IMR-90 (cell line): ENCODE results near the gene MAGEA12. TPM values are rescaled to one million over a fixed set of nuclear protein-coding genes. Genes with fewer than 3 reads are reported as not detected.

Experiments used
- ATAC-seq: fragments of 200-7000 bp; cut with Tn5 transposase; 2 replicates; pipeline ENCODE4 v1.9.1; 2020; ENCODE audit warnings: low read depth, mild to moderate bottlenecking, moderate library complexity
- BruUV-seq: library from RNA; stranded (reverse); fragments of 400-500 nt; replicated peaks from 2 replicates; lab custom pipeline; 2021; lab: Mats Ljungman, UMichigan
- CTCF ChIA-PET: fragments of 300-600 bp; formaldehyde crosslinking; extraction: SDS; loops from one replicate; lab custom pipeline; 2021; ENCODE audit warnings: antibody characterized with exemption; lab: Yijun Ruan, JAX
- POLR2A ChIA-PET: fragments of 300-600 bp; sonication (Branson Sonifier 250); formaldehyde crosslinking; loops from one replicate; lab custom pipeline; 2022; ENCODE audit warnings: antibody characterized with exemption; ENCODE audit not compliant: unreplicated experiment; lab: Charles Lee
- DNase-seq: peaks from one replicate; pipeline ENCODE4 v3.0.0; 2013
- H2AFZ ChIP-seq: replicated peaks from 2 replicates; pipeline ENCODE3; 2013; ENCODE audit warnings: low read length, mild to moderate bottlenecking; ENCODE audit not compliant: poor library complexity
- H2AK5ac ChIP-seq: 2 replicates; pipeline ENCODE4 v1.6.1; 2013; ENCODE audit warnings: low read depth, low read length, inconsistent platforms
- H2AK9ac ChIP-seq: replicated peaks from 2 replicates; pipeline ENCODE3; 2013; ENCODE audit warnings: mild to moderate bottlenecking, low read depth, low read length, moderate library complexity; ENCODE audit not compliant: poor library complexity
- H2BK120ac ChIP-seq: 2 replicates; pipeline ENCODE4 v1.6.1; 2013; ENCODE audit warnings: low read depth, low read length, inconsistent platforms
- H2BK15ac ChIP-seq: 3 replicates; pipeline ENCODE4 v1.6.1; 2013; ENCODE audit warnings: low read depth, low read length, inconsistent platforms
- H2BK20ac ChIP-seq: 2 replicates; pipeline ENCODE4 v1.6.1; 2013; ENCODE audit warnings: low read depth, mild to moderate bottlenecking, inconsistent platforms, low read length, moderate library complexity
- H2BK5ac ChIP-seq: 2 replicates; pipeline ENCODE4 v1.6.1; 2013; ENCODE audit warnings: mild to moderate bottlenecking, low read depth, low read length, inconsistent platforms; ENCODE audit not compliant: poor library complexity, severe bottlenecking
- H3K14ac ChIP-seq: replicated peaks from 2 replicates; pipeline ENCODE4 v1.6.1; 2013; ENCODE audit warnings: low read depth, low read length, inconsistent platforms
- H3K18ac ChIP-seq: 2 replicates; pipeline ENCODE4 v1.6.1; 2013; ENCODE audit warnings: low read depth, low read length, control low read depth
- H3K23ac ChIP-seq: 2 replicates; pipeline ENCODE4 v1.6.1; 2013; ENCODE audit warnings: low read depth, low read length, inconsistent platforms
- H3K27ac ChIP-seq: 2 replicates; pipeline ENCODE4 v1.5.1; 2013; ENCODE audit warnings: mild to moderate bottlenecking, control low read depth, low read length; ENCODE audit not compliant: insufficient read depth
- H3K27me3 ChIP-seq: 2 replicates; pipeline ENCODE4 v1.6.1; 2013; ENCODE audit warnings: low read length; ENCODE audit not compliant: control insufficient read depth, insufficient read depth
- H3K36me3 ChIP-seq: 2 replicates; pipeline ENCODE4 v1.6.1; 2013; ENCODE audit warnings: low read length, mixed read lengths; ENCODE audit not compliant: control insufficient read depth, insufficient read depth
- H3K4ac ChIP-seq: 2 replicates; pipeline ENCODE4 v1.6.1; 2013; ENCODE audit warnings: low read depth, low read length, inconsistent platforms
- H3K4me1 ChIP-seq: 2 replicates; pipeline ENCODE4 v1.6.1; 2013; ENCODE audit warnings: low read length, mixed read lengths; ENCODE audit not compliant: control insufficient read depth, insufficient read depth
- H3K4me2 ChIP-seq: 2 replicates; pipeline ENCODE4 v1.6.1; 2013; ENCODE audit warnings: low read depth, mild to moderate bottlenecking, control low read depth, low read length, moderate library complexity
- H3K4me3 ChIP-seq: 2 replicates; pipeline ENCODE4 v1.5.1; 2013; ENCODE audit warnings: low read depth, mild to moderate bottlenecking, control low read depth, low read length, moderate library complexity; ENCODE audit not compliant: insufficient read depth
- H3K56ac ChIP-seq: 2 replicates; pipeline ENCODE4 v1.6.1; 2013; ENCODE audit warnings: low read length, inconsistent platforms; ENCODE audit not compliant: insufficient read depth; ENCODE audit errors: extremely low read depth
- H3K79me1 ChIP-seq, 2 experiments: 2 replicates each; pipeline ENCODE4 v1.6.1; 2013; ENCODE audit warnings: low read length in 2 of 2, inconsistent platforms in 1 of 2, low read depth in 1 of 2
- H3K9ac ChIP-seq: 2 replicates; pipeline ENCODE4 v1.6.1; 2013; ENCODE audit warnings: low read depth, low read length, control low read depth
- H3K9me1 ChIP-seq: 2 replicates; pipeline ENCODE4 v1.6.1; 2013; ENCODE audit warnings: low read length, inconsistent platforms; ENCODE audit not compliant: insufficient read depth
- H3K9me3 ChIP-seq: 2 replicates; pipeline ENCODE4 v1.6.1; 2013; ENCODE audit warnings: low read length; ENCODE audit not compliant: control insufficient read depth, insufficient read depth
- H4K20me1 ChIP-seq: 2 replicates; pipeline ENCODE4 v1.6.1; 2013; ENCODE audit warnings: low read length, inconsistent platforms; ENCODE audit not compliant: insufficient read depth
- H4K5ac ChIP-seq: 2 replicates; pipeline ENCODE4 v1.6.1; 2013; ENCODE audit warnings: mild to moderate bottlenecking, low read depth, low read length, control low read depth
- H4K8ac ChIP-seq, 2 experiments: 2 replicates each; pipeline ENCODE4 v1.6.1; 2013; ENCODE audit warnings: low read depth in 2 of 2, low read length in 2 of 2, control low read depth in 1 of 2, inconsistent platforms in 1 of 2
- H4K91ac ChIP-seq: 2 replicates; pipeline ENCODE4 v1.6.1; 2013; ENCODE audit warnings: low read depth, low read length, inconsistent platforms; ENCODE audit not compliant: insufficient read depth
- BHLHE40 ChIP-seq: fragments of 150-350 bp; IDR thresholded peaks from 2 replicates; pipeline ENCODE4 v1.6.1; 2016; ENCODE audit warnings: mild to moderate bottlenecking, low read depth, low read length
- CEBPB ChIP-seq: IDR thresholded peaks from 2 replicates; pipeline ENCODE4 v1.6.1; 2012; ENCODE audit warnings: low read depth, low read length, improper control_type of control experiment
- CTCF ChIP-seq: conservative IDR thresholded peaks from 2 replicates; pipeline ENCODE4 v1.5.1; 2012; ENCODE audit warnings: mild to moderate bottlenecking, low read depth, low read length, improper control_type of control experiment
- ELK1 ChIP-seq: fragments of 150-350 bp; IDR thresholded peaks from 2 replicates; pipeline ENCODE4 v1.6.1; 2016; ENCODE audit warnings: low read depth, mild to moderate bottlenecking, low read length, moderate library complexity, borderline replicate concordance
- FOS ChIP-seq: fragments of 150-350 bp; IDR thresholded peaks from 2 replicates; pipeline ENCODE4 v1.6.1; 2016; ENCODE audit warnings: low read depth, low read length
- MAFK ChIP-seq: IDR thresholded peaks from 2 replicates; pipeline ENCODE4 v1.6.1; 2012; ENCODE audit warnings: low read depth, low read length, improper control_type of control experiment
- MAZ ChIP-seq: IDR thresholded peaks from 2 replicates; pipeline ENCODE4 v1.6.1; 2012; ENCODE audit warnings: low read depth, mild to moderate bottlenecking, low read length, improper control_type of control experiment, moderate library complexity, borderline replicate concordance
- MXI1 ChIP-seq: IDR thresholded peaks from 2 replicates; pipeline ENCODE4 v1.6.1; 2012; ENCODE audit warnings: low read depth, mild to moderate bottlenecking, low read length, moderate library complexity, borderline replicate concordance
- NFE2L2 ChIP-seq: fragments of 150-350 bp; IDR thresholded peaks from 2 replicates; pipeline ENCODE4 v1.6.1; 2016; ENCODE audit warnings: low read depth, mild to moderate bottlenecking, low read length
- POLR2A ChIP-seq: IDR thresholded peaks from 2 replicates; pipeline ENCODE4 v1.6.1; 2012; ENCODE audit warnings: mild to moderate bottlenecking, low read depth, low read length
- RAD21 ChIP-seq: IDR thresholded peaks from 2 replicates; pipeline ENCODE4 v1.6.1; 2012; ENCODE audit warnings: low read length, improper control_type of control experiment
- RCOR1 ChIP-seq: IDR thresholded peaks from 2 replicates; pipeline ENCODE4 v1.6.1; 2012; ENCODE audit warnings: mild to moderate bottlenecking, low read length, improper control_type of control experiment; ENCODE audit not compliant: insufficient replicate concordance
- SMC3 ChIP-seq: fragments of 150-350 bp; IDR thresholded peaks from 2 replicates; pipeline ENCODE4 v1.6.1; 2016; ENCODE audit warnings: low read depth, mild to moderate bottlenecking, antibody characterized with exemption, low read length, moderate library complexity
- USF2 ChIP-seq: fragments of 150-350 bp; IDR thresholded peaks from 2 replicates; pipeline ENCODE4 v1.6.1; 2017; ENCODE audit warnings: mild to moderate bottlenecking, antibody characterized with exemption, low read length, low read depth
- WGBS, 2 experiments: methylation state at CpG; one replicate each; pipeline versions ENCODE4 v1.1.5 to v1.1.7; 2013; ENCODE audit warnings: missing lambda C conversion rate in 2 of 2; ENCODE audit not compliant: insufficient read length in 1 of 2; ENCODE audit errors: extremely low coverage in 2 of 2; 5-methylcytosine and 5-hydroxymethylcytosine counted together
- dilution Hi-C: fragments of 300-500 bp; cut with HindIII; formaldehyde crosslinking; loops from one replicate; pipeline ENCODE4 v1.14.3; 2018; ENCODE audit warnings: low sequenced_read_pairs; ENCODE audit not compliant: unreplicated experiment
- in situ Hi-C: fragments of 300-500 bp; cut with MboI; formaldehyde crosslinking; loops from 3 replicates; pipeline ENCODE4 v1.14.3; 2019; ENCODE audit warnings: low sequenced_read_pairs, inconsistent platforms, mixed read lengths
- intact Hi-C: fragments of 100-400 bp; cut with micrococcal nuclease; formaldehyde crosslinking; loops from 2 replicates; pipeline ENCODE4 v1.10.0; 2022
- polyA plus RNA-seq, 3 experiments: library from polyadenylated mRNA; depleted of rRNA; stranded (reverse); fragments of >200 nt; gene quantifications; 2 replicates each; pipeline ENCODE4 v1.2.3, GENCODE V29; 2012; ENCODE audit warnings: low replicate concordance in 1 of 3
- total RNA-seq: library from RNA; depleted of rRNA; stranded (reverse); fragments of >200 nt; gene quantifications from 2 replicates; pipeline ENCODE4 v1.2.3, GENCODE V29; 2012

Gene MAGEA12
- total and polyA plus RNA-seq, 2 of the 4 experiments (the other 2 are of a cell fraction) = not detected

- dilution Hi-C loops = no loop called here
- 72% methylated on average over 5 of the region's 12 CpGs; no CpG with 5 or more reads in 1 of the 2 experiments for WGBS, 2 experiments
- no peak overlapping the region for H4K91ac ChIP-seq
These were observed 2.4 kb downstream of the MAGEA12 start for GRCh38 chrX:152735860-152736511.

More at GRCh38 chrX:152735860-152736511, 2.4 kb downstream of the MAGEA12 start:
- no peak overlapping the region for H2AFZ ChIP-seq
- no peaks in the 10 kb centered on the region for H3K79me1 ChIP-seq
- H2AK5ac ChIP-seq = no peak overlapping the region
- in situ Hi-C loops = no loop called here
- H3K23ac ChIP-seq = no peak overlapping the region
- H3K4me3 ChIP-seq = no peak overlapping the region
- H3K56ac ChIP-seq = no peak overlapping the region
- H2BK15ac ChIP-seq = no peak overlapping the region
- H3K27me3 ChIP-seq = no peaks in the 10 kb centered on the region
- TF ChIP-seq USF2 (no peak), RAD21 (no peak), SMC3 (no peak), BHLHE40 (no peak), RCOR1 (no peak), CTCF (no peak), MAZ (no peak), FOS (no peak), CEBPB (no peak), POLR2A (no peak), MAFK (no peak), ELK1 (no peak), MXI1 (no peak), NFE2L2 (no peak)
- no peak overlapping the region for H2AK9ac ChIP-seq
- no peak overlapping the region for H3K4ac ChIP-seq
- no peak for DNase-seq
- no peak overlapping the region for H3K14ac ChIP-seq
- H3K9me3 ChIP-seq = no peaks in the 10 kb centered on the region; the same call in 1 of the 2 replicates
- H3K27ac ChIP-seq = no peak overlapping the region
- H4K20me1 ChIP-seq = no peaks in the 10 kb centered on the region
- H4K5ac ChIP-seq = no peak overlapping the region
- no peak overlapping the region for H2BK5ac ChIP-seq
- H3K36me3 ChIP-seq = no peaks in the 10 kb centered on the region
- ChIA-PET CTCF (no interaction called here), POLR2A (no interaction called here)
- no peak overlapping the region for H3K9ac ChIP-seq
- H3K18ac ChIP-seq = no peak overlapping the region
- H2BK20ac ChIP-seq = no peak overlapping the region
- no peaks in the 10 kb centered on the region for H3K4me1 ChIP-seq
- H3K9me1 ChIP-seq = no peaks in the 10 kb centered on the region
- H4K8ac ChIP-seq = no peak overlapping the region
- BruUV-seq = no TSS peak
- intact Hi-C loops = no loop called here
- ATAC-seq = no peak
- H3K4me2 ChIP-seq = no peak overlapping the region
- no peak overlapping the region for H2BK120ac ChIP-seq
